Measurements from ENCODE around the gene TEAD1. TPM values are rescaled to one million over a fixed set of nuclear protein-coding genes. Genes with fewer than 3 reads are reported as not detected.

The TEAD1 gene
- total RNA-seq, 4 donors from 2014 or later: 46.4 to 214 (median 61.2) TPM

DNA sequence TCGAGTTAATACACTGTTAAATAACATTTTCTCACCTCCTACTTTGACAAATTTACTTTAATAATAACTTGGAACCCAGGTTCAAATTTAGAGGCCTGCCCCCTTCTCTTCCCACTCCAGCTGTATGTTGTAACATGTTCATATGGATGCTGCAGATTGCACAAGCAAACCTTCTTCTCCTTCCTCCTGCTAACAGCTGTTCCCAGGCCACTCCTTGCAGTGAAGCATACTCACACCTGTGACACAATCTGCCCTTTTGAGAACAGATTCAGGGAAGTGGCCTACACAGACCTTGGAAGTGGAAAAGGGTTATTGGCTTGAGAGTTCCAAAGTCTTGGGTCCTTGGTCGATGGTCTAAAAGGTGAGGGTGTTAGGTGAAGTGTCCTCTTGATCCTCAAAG is 131.9 kb downstream of the TEAD1 start:
- Histone ChIP-seq H3K4me1 (peaks cover 21 to 48% (median 31%) of the 10 kb centered on the region in 4 donors), H3K27me3 (no peaks in the 10 kb centered on the region), H3K9me3 (no peaks in the 10 kb centered on the region), H3K27ac (peak overlapping the region in 2 of 4 donors; percentile 11 to 35), H3K36me3 (no peaks in the 10 kb centered on the region), H3K4me3 (no peak overlapping the region)
- intact Hi-C loops (cut with DNase I; ENCODE audit: low total_unique reads): no loop called here
- WGBS, 2 donors (ENCODE audit: low coverage in 1 of 2): 30 to 31% methylated on average over 1 to 2 of the region's 2 CpGs
- peak in 2 of 3 donors; percentile 39 to 52 for TF ChIP-seq POLR2AphosphoS5 (IDR thresholded peaks at IDR 0.05)
- TF ChIP-seq POLR2A (IDR thresholded peaks at IDR 0.05): no peak
- in situ Hi-C loops (cut with MboI; ENCODE audit: low pct_ligation_motif_present in 1 of 4, low pct_unique_long_range_greater_than_20kb in 1 of 4, low sequenced_read_pairs in 3 of 4): no loop called here
- peak; percentile 45 for DNase-seq

DNA sequence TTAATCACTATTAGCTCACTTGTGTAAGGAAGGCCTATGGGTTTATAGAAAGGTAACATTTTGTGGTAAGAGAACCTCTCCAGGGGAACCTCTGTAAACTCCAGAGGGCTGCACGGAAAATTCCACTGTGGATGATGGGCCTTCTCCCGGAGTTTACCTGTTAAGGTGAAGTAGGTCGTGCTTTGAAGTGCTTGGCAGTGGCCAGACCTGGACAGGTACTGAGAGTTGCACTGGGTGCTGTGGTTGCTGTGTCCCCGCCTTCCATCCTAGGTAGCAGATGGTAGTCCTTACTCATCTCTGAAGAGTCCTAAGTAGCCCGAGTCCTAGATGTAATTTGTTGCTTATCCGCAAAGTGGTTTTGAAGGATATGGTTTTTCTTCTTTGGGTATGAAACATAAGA is 133.4 kb downstream of the TEAD1 start:
- TF ChIP-seq POLR2AphosphoS5 (IDR thresholded peaks at IDR 0.05) (no peak), EP300 (IDR thresholded peaks at IDR 0.05; ENCODE audit: low read depth) (no peak), POLR2A (IDR thresholded peaks at IDR 0.05) (no peak)
- TF ChIP-seq, protein P1, sequence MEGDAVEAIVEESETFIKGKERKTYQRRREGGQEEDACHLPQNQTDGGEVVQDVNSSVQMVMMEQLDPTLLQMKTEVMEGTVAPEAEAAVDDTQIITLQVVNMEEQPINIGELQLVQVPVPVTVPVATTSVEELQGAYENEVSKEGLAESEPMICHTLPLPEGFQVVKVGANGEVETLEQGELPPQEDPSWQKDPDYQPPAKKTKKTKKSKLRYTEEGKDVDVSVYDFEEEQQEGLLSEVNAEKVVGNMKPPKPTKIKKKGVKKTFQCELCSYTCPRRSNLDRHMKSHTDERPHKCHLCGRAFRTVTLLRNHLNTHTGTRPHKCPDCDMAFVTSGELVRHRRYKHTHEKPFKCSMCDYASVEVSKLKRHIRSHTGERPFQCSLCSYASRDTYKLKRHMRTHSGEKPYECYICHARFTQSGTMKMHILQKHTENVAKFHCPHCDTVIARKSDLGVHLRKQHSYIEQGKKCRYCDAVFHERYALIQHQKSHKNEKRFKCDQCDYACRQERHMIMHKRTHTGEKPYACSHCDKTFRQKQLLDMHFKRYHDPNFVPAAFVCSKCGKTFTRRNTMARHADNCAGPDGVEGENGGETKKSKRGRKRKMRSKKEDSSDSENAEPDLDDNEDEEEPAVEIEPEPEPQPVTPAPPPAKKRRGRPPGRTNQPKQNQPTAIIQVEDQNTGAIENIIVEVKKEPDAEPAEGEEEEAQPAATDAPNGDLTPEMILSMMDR (IDR thresholded peaks at IDR 0.05): no peak
- intact Hi-C loops (cut with DNase I; ENCODE audit: low total_unique reads) (no loop called here), in situ Hi-C loops (cut with MboI; ENCODE audit: low pct_ligation_motif_present in 1 of 4, low pct_unique_long_range_greater_than_20kb in 1 of 4, low sequenced_read_pairs in 3 of 4) (no loop called here)
- H3K27me3 ChIP-seq: no peaks in the 10 kb centered on the region
- DNase-seq: no peak
- H3K4me1 ChIP-seq: peaks cover 14 to 39% (median 19%) of the 10 kb centered on the region in 4 donors
- H3K9me3 ChIP-seq: no peaks in the 10 kb centered on the region
- no peaks in the 10 kb centered on the region for H3K36me3 ChIP-seq
- 88 to 92% methylated on average over 3 to 6 of the region's 6 CpGs for WGBS, 2 donors (ENCODE audit: low coverage in 1 of 2)
- no peak overlapping the region for H3K27ac ChIP-seq
- no peak overlapping the region for H3K4me3 ChIP-seq

DNA sequence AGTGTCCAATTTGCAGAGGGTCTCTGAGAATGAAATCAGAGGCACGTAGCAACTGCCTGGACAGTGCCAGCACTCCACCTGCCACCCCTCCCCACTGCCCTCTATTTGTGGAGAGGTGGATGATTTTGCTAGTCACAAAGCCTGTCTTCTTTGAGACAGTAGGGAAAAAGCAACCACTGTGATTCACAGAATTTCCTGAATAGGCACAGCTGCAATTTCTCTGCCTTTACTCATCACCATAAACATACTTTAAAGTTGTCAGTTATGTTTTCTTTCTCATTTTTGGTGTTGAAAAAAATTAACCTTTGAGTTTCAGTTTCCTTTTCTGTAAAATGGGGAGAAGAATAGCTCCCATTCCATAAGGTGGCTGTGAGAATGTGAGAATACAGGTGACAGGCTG is 134.3 kb downstream of the TEAD1 start:
- no peak overlapping the region for H3K27ac ChIP-seq
- H3K9me3 ChIP-seq: no peaks in the 10 kb centered on the region
- no peak overlapping the region for H3K4me3 ChIP-seq
- TF ChIP-seq POLR2AphosphoS5 (IDR thresholded peaks at IDR 0.05): no peak
- TF ChIP-seq EP300 (IDR thresholded peaks at IDR 0.05; ENCODE audit: low read depth): no peak
- TF ChIP-seq, protein P1 (IDR thresholded peaks at IDR 0.05): no peak
- TF ChIP-seq POLR2A (IDR thresholded peaks at IDR 0.05): no peak
- H3K36me3 ChIP-seq: no peaks in the 10 kb centered on the region
- peaks cover 5 to 37% (median 20%) of the 10 kb centered on the region in 4 donors for H3K4me1 ChIP-seq
- in situ Hi-C loops (cut with MboI; ENCODE audit: low pct_ligation_motif_present in 1 of 4, low pct_unique_long_range_greater_than_20kb in 1 of 4, low sequenced_read_pairs in 3 of 4) (no loop called here), intact Hi-C loops (cut with DNase I; ENCODE audit: low total_unique reads) (no loop called here)
- 65% methylated on average over 1 of the region's 1 CpG; no CpG with 5 or more reads in 1 of the 2 donors for WGBS, 2 donors (ENCODE audit: low coverage in 1 of 2)
- no peaks in the 10 kb centered on the region for H3K27me3 ChIP-seq
- DNase-seq: no peak

DNA sequence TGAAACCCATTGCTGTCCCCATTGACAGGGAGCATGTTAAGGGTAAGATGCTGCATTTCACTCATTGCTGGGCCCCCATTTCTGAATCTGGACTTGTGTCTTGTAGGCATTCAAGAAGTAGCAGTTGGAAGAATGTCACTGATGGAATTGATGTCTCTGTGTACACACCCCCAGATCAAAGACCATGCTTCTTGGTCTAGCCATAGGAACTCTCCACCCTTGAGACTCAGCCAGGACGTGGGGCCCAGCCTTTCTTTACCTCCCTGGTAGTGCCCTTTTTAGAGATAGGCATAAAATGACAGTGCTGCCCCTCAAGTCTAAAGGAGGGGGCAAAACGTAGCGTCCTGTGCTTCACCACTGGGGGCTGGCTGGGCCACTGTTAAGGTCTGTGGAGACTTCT is 135.1 kb downstream of the TEAD1 start:
- Histone ChIP-seq H3K9me3 (no peaks in the 10 kb centered on the region), H3K27ac (peak overlapping the region in 1 of 4 donors; percentile 6), H3K4me3 (no peak overlapping the region), H3K4me1 (peaks cover 13 to 37% (median 20%) of the 10 kb centered on the region in 4 donors), H3K36me3 (no peaks in the 10 kb centered on the region), H3K27me3 (no peaks in the 10 kb centered on the region)
- intact Hi-C loops (cut with DNase I; ENCODE audit: low total_unique reads) (no loop called here), in situ Hi-C loops (cut with MboI; ENCODE audit: low pct_ligation_motif_present in 1 of 4, low pct_unique_long_range_greater_than_20kb in 1 of 4, low sequenced_read_pairs in 3 of 4) (no loop called here)
- DNase-seq: no peak
- TF ChIP-seq, protein P1 (IDR thresholded peaks at IDR 0.05): no peak
- no peak for TF ChIP-seq EP300 (IDR thresholded peaks at IDR 0.05; ENCODE audit: low read depth)
- no peak for TF ChIP-seq POLR2AphosphoS5 (IDR thresholded peaks at IDR 0.05)
- WGBS, 2 donors (ENCODE audit: low coverage in 1 of 2): 77% methylated on average over 3 of the region's 3 CpGs; no CpG with 5 or more reads in 1 of the 2 donors
